ENCODE data around the gene AMMECR1. TPM values are rescaled to one million over a fixed set of nuclear protein-coding genes. Genes with fewer than 3 reads are reported as not detected.
A peak's percentile ranks its signal among the peaks of the same experiment; 100 is the strongest.

Gene AMMECR1
- total and polyA plus RNA-seq, 2 of the 13 experiments (the other 11 are each of a cell fraction or from before 2014, with no cell fraction given), result 3.1 to 7.5 TPM

- POLR2A ChIA-PET, result no interaction called here
- CTCF ChIA-PET (ENCODE audit: low intra/inter-chr PET ratio, low total read pairs), result no interaction called here
- Histone ChIP-seq H4K20me1 (ENCODE audit: insufficient read depth, low read length) (no peaks in the 10 kb centered on the region), H3K4me2 (ENCODE audit: low read depth, low read length) (peak overlapping the region; percentile 67; the same call in 1 of the 2 replicates), H3K4me3 (replicated peaks in 1 of 3; ENCODE audit: insufficient read depth in 1 of 3, low read depth in 2 of 3, low read length in 3 of 3) (no peak overlapping the region; a peak in 1 of 6 replicates), H3K9ac (ENCODE audit: insufficient read depth, low read depth, low read length) (no peak overlapping the region), H3K4me1 (ENCODE audit: insufficient read depth, low read length) (peaks cover 27% of the 10 kb centered on the region), H3K27me3 (ENCODE audit: control insufficient read depth in 1 of 2, insufficient read depth in 2 of 2, low read length in 2 of 2) (no peaks in the 10 kb centered on the region), H3K36me3 (replicated peaks in 1 of 2; ENCODE audit: control insufficient read depth in 1 of 2, insufficient read depth in 2 of 2, low read length in 2 of 2) (no peaks in the 10 kb centered on the region), H3K79me2 (ENCODE audit: insufficient read depth, low read length) (peaks cover 18% of the 10 kb centered on the region), H2AFZ (ENCODE audit: low read length) (no peak overlapping the region), H3K9me3 (ENCODE audit: low read length) (no peaks in the 10 kb centered on the region), H3K27ac (ENCODE audit: extremely low read length, insufficient read depth, low read length) (no peak overlapping the region)
- TF ChIP-seq JDP2 (CRISPR knock-in tag; IDR thresholded peaks at IDR 0.05; ENCODE audit: borderline replicate concordance), result no peak
- no peak for TF ChIP-seq MTERF4 (CRISPR knock-in tag; IDR thresholded peaks at IDR 0.05)
- no peak for TF ChIP-seq TERF1 (CRISPR knock-in tag; IDR thresholded peaks at IDR 0.05)
- no peak for TF ChIP-seq KDM3A (CRISPR knock-in tag; IDR thresholded peaks at IDR 0.05; ENCODE audit: low read depth)
- no peak for TF ChIP-seq POLR2AphosphoS2 (IDR thresholded peaks at IDR 0.05; ENCODE audit: low read depth, low read length)
- no peak for TF ChIP-seq NFIB (CRISPR knock-in tag; IDR thresholded peaks at IDR 0.05; ENCODE audit: borderline replicate concordance)
- TF ChIP-seq RFXAP (CRISPR knock-in tag; IDR thresholded peaks at IDR 0.05; ENCODE audit: borderline replicate concordance), result no peak
- TF ChIP-seq SRF (IDR thresholded peaks at IDR 0.05; ENCODE audit: low read depth, low read length), result no peak
- no peak for TF ChIP-seq TARDBP (CRISPR knock-in tag; IDR thresholded peaks at IDR 0.05)
- no peak for TF ChIP-seq ZKSCAN8 (CRISPR knock-in tag; IDR thresholded peaks at IDR 0.05; ENCODE audit: borderline replicate concordance)
- TF ChIP-seq AGO1 (IDR thresholded peaks at IDR 0.05; ENCODE audit: low read depth, low read length, poor library complexity, severe bottlenecking), result no peak
- no peak for TF ChIP-seq MTA3 (CRISPR knock-in tag; IDR thresholded peaks at IDR 0.05)
- TF ChIP-seq DMTF1 (CRISPR knock-in tag; IDR thresholded peaks at IDR 0.05), result no peak
- no TSS peak for BruUV-seq (replicated peaks)
- in situ Hi-C loops (cut with HindIII; ENCODE audit: extremely low pct_ligation_motif_present, low pct_unique_long_range_greater_than_20kb), result no loop called here
- DNase-seq (ENCODE audit: low spot score) (no peak), ATAC-seq (no peak), FAIRE-seq (no peak)
- WGBS (ENCODE audit: low lambda C conversion rate), result 88% methylated on average over 1 of the region's 1 CpG
- intact Hi-C loops (cut with micrococcal nuclease; ENCODE audit: unreplicated experiment), result no loop called here
Observed at GRCh38 chrX:110315551-110315950, 2.3 kb downstream of the AMMECR1 start.

Measured in HepG2 (cell line).